ENCODE measurements around the gene THADA.
A peak's percentile ranks its signal among the peaks of the same experiment; 100 is the strongest.
"Not testable (repeated sequence)": the region's sequence is repeated elsewhere in the genome, so short reads cannot be mapped to it uniquely, and the experiment has no call there.

The THADA gene

GRCh38 chr2:43595603-43596412 lies at the start of gene THADA:
Gene THADA, minus strand, starts transcription at chr2:43596038. Its CDS starts 3,646 bp downstream, at chr2:43592392.
- peak; percentile 97 for DNase-seq

- DNase-seq = no peak
These were observed 47.8 kb upstream of the THADA start for GRCh38 chr2:43643680-43644079.

GRCh38 chr2:43642363-43642762 lies 46.5 kb upstream of the THADA start:
- DNase-seq = no peak

GRCh38 chr2:43637030-43637803 lies 41.4 kb upstream of the THADA start, which contains the start of gene PLEKHH2:
Gene PLEKHH2, plus strand, starts transcription at chr2:43637260. Its CDS starts 7,414 bp downstream, at chr2:43644674.
- DNase-seq = peak; percentile 32

GRCh38 chr2:43636621-43637020 lies 40.8 kb upstream of the THADA start:
- no peak for DNase-seq

GRCh38 chr2:43636153-43636552 lies 40.3 kb upstream of the THADA start:
- not testable (repeated sequence) for DNase-seq

- DNase-seq = no peak
These were observed 38.9 kb upstream of the THADA start for GRCh38 chr2:43634604-43635306.

GRCh38 chr2:43631618-43632317 lies 35.9 kb upstream of the THADA start:
- DNase-seq = no peak

- DNase-seq = no peak
These were observed 27.2 kb upstream of the THADA start for GRCh38 chr2:43622931-43623451.

- no peak for DNase-seq
These were observed 23.7 kb upstream of the THADA start for GRCh38 chr2:43619511-43619910.

- no peak for DNase-seq
These were observed 21.3 kb upstream of the THADA start for GRCh38 chr2:43616967-43617680.

GRCh38 chr2:43612944-43613343 lies 17.1 kb upstream of the THADA start:
- DNase-seq = no peak

GRCh38 chr2:43611987-43612894 lies 16.4 kb upstream of the THADA start:
- DNase-seq = peak; percentile 14

- no peak for DNase-seq
These were observed 14.5 kb upstream of the THADA start for GRCh38 chr2:43610361-43610760.

- DNase-seq = no peak
These were observed 13.6 kb upstream of the THADA start for GRCh38 chr2:43609290-43609918.

GRCh38 chr2:43605851-43606250 lies 10.0 kb upstream of the THADA start:
- DNase-seq = no peak

GRCh38 chr2:43605079-43605655 lies 9.3 kb upstream of the THADA start:
- DNase-seq = no peak

GRCh38 chr2:43604674-43605073 lies 8.8 kb upstream of the THADA start:
- DNase-seq = no peak

GRCh38 chr2:43600596-43600995 lies 4.8 kb upstream of the THADA start:
- DNase-seq = not testable (repeated sequence)

- no peak for DNase-seq
These were observed 963 bp downstream of the THADA start for GRCh38 chr2:43594875-43595274.

Measured in DMS79 (cell line).